NCI-H2107 (cell line): ENCODE measurements around the gene S100A14.

Source experiments
- DNase-seq: peaks from one replicate; lab custom pipeline; 2025; lab: John Stamatoyannopoulos, UW

Gene S100A14

GRCh38 chr1:153638261-153638660 is 22.1 kb upstream of the S100A14 start:
- DNase-seq: no peak

- no peak for DNase-seq
Observed at GRCh38 chr1:153636312-153636711, 20.2 kb upstream of the S100A14 start.

GRCh38 chr1:153635872-153636271 is 19.7 kb upstream of the S100A14 start:
- no peak for DNase-seq

- peak; percentile 98 for DNase-seq
Observed at GRCh38 chr1:153633754-153634665, 17.9 kb upstream of the S100A14 start, which contains the start of gene CHTOP. Gene CHTOP (plus strand): TSS chr1:153634066. CDS start chr1:153636589, 2,523 bp downstream.

- no peak for DNase-seq
Observed at GRCh38 chr1:153633161-153633753, 17.1 kb upstream of the S100A14 start.

GRCh38 chr1:153631047-153632022 is 15.2 kb upstream of the S100A14 start:
- no peak for DNase-seq

- DNase-seq: no peak
Observed at GRCh38 chr1:153630384-153630783, 14.3 kb upstream of the S100A14 start.

GRCh38 chr1:153629971-153630370 is 13.8 kb upstream of the S100A14 start:
- DNase-seq: no peak

GRCh38 chr1:153629343-153629665 is 13.2 kb upstream of the S100A14 start:
- DNase-seq: no peak

- no peak for DNase-seq
Observed at GRCh38 chr1:153628638-153629342, 12.7 kb upstream of the S100A14 start.

- no peak for DNase-seq
Observed at GRCh38 chr1:153627715-153628626, 11.8 kb upstream of the S100A14 start, which contains the start of gene S100A1. Gene S100A1 (plus strand): TSS chr1:153628434. CDS start chr1:153630522, 2,088 bp downstream.

- DNase-seq: peak; percentile 95
Observed at GRCh38 chr1:153626904-153627714, 11.0 kb upstream of the S100A14 start, which contains the start of gene S100A13. Gene S100A13 (minus strand): TSS chr1:153627505. CDS start chr1:153626472, 1,033 bp downstream.

GRCh38 chr1:153626477-153626903 is 10.4 kb upstream of the S100A14 start:
- no peak for DNase-seq

- DNase-seq: no peak
Observed at GRCh38 chr1:153624965-153625611, 9.0 kb upstream of the S100A14 start.

GRCh38 chr1:153623101-153623500 is 7.0 kb upstream of the S100A14 start:
- no peak for DNase-seq

- DNase-seq: no peak
Observed at GRCh38 chr1:153619171-153619570, 3.0 kb upstream of the S100A14 start.

GRCh38 chr1:153617663-153618062 is 1.5 kb upstream of the S100A14 start:
- DNase-seq: no peak

- no peak for DNase-seq
Observed at GRCh38 chr1:153616917-153617311, 789 bp upstream of the S100A14 start.

GRCh38 chr1:153615406-153615805 is 719 bp downstream of the S100A14 start:
- DNase-seq: no peak
